HEK293 (cell line): ENCODE results near the gene TSPYL2.

ENCODE experiments used
- AEBP2 ChIP-seq: fragments of 450-650 bp; formaldehyde crosslinking; IDR thresholded peaks from 2 replicates; pipeline ENCODE4 v1.5.1; 2016; ENCODE audit warnings: missing biosample characterization, missing genetic modification characterization, borderline replicate concordance
- GFI1B ChIP-seq: fragments of 450-650 bp; formaldehyde crosslinking; IDR thresholded peaks from 2 replicates; pipeline ENCODE4 v1.5.1; 2016; ENCODE audit warnings: missing biosample characterization, missing genetic modification characterization
- HIC1 ChIP-seq: fragments of 450-650 bp; formaldehyde crosslinking; IDR thresholded peaks from 2 replicates; pipeline ENCODE4 v1.5.1; 2016; ENCODE audit warnings: missing biosample characterization, missing genetic modification characterization
- PRDM10 ChIP-seq: fragments of 450-650 bp; formaldehyde crosslinking; IDR thresholded peaks from 2 replicates; pipeline ENCODE4 v1.5.1; 2016; ENCODE audit warnings: missing biosample characterization, missing genetic modification characterization
- SCRT1 ChIP-seq: fragments of 450-650 bp; formaldehyde crosslinking; IDR thresholded peaks from 2 replicates; pipeline ENCODE4 v1.5.1; 2016; ENCODE audit warnings: missing biosample characterization, missing genetic modification characterization, borderline replicate concordance
- WT1 ChIP-seq: fragments of 450-650 bp; formaldehyde crosslinking; IDR thresholded peaks from 2 replicates; pipeline ENCODE4 v1.5.1; 2016; ENCODE audit warnings: missing biosample characterization, missing genetic modification characterization
- ZBTB48 ChIP-seq: fragments of 450-650 bp; formaldehyde crosslinking; IDR thresholded peaks from 2 replicates; pipeline ENCODE4 v1.5.1; 2016; ENCODE audit warnings: missing biosample characterization, missing genetic modification characterization
- ZIC2 ChIP-seq: fragments of 450-650 bp; formaldehyde crosslinking; IDR thresholded peaks from 2 replicates; pipeline ENCODE4 v1.5.1; 2016; ENCODE audit warnings: missing biosample characterization, missing genetic modification characterization
- ZNF121 ChIP-seq: fragments of 450-650 bp; formaldehyde crosslinking; IDR thresholded peaks from 2 replicates; pipeline ENCODE4 v1.5.1; 2016; ENCODE audit warnings: missing biosample characterization, missing genetic modification characterization
- ZNF175 ChIP-seq: fragments of 450-650 bp; formaldehyde crosslinking; IDR thresholded peaks from 2 replicates; pipeline ENCODE4 v1.5.1; 2016; ENCODE audit warnings: missing biosample characterization, missing genetic modification characterization
- ZNF184 ChIP-seq: fragments of 450-650 bp; IDR thresholded peaks from 2 replicates; pipeline ENCODE4 v1.5.1; 2018; ENCODE audit warnings: missing biosample characterization, mild to moderate bottlenecking, missing genetic modification characterization
- ZNF19 ChIP-seq: fragments of 450-650 bp; formaldehyde crosslinking; IDR thresholded peaks from 2 replicates; pipeline ENCODE4; 2016; ENCODE audit warnings: missing biosample characterization, missing genetic modification characterization, low read depth
- ZNF223 ChIP-seq: fragments of 450-650 bp; formaldehyde crosslinking; IDR thresholded peaks from 2 replicates; pipeline ENCODE4 v1.5.1; 2016; ENCODE audit warnings: missing biosample characterization, missing genetic modification characterization
- ZNF24 ChIP-seq: fragments of 450-650 bp; formaldehyde crosslinking; IDR thresholded peaks from 2 replicates; pipeline ENCODE4 v1.5.1; 2016; ENCODE audit warnings: missing biosample characterization, missing genetic modification characterization
- ZNF391 ChIP-seq: fragments of 450-650 bp; formaldehyde crosslinking; IDR thresholded peaks from 2 replicates; pipeline ENCODE4 v1.5.1; 2016; ENCODE audit warnings: low read depth, missing biosample characterization, missing genetic modification characterization, borderline replicate concordance
- ZNF501 ChIP-seq: fragments of 450-650 bp; formaldehyde crosslinking; IDR thresholded peaks from 2 replicates; pipeline ENCODE4 v1.5.1; 2016; ENCODE audit warnings: missing biosample characterization, missing genetic modification characterization
- ZNF549 ChIP-seq: fragments of 450-650 bp; IDR thresholded peaks from 2 replicates; pipeline ENCODE4 v1.5.1; 2018; ENCODE audit warnings: missing biosample characterization, missing genetic modification characterization, mild to moderate bottlenecking, inconsistent platforms, moderate library complexity
- ZNF555 ChIP-seq: fragments of 450-650 bp; formaldehyde crosslinking; conservative IDR thresholded peaks from 2 replicates; pipeline ENCODE4 v1.5.1; 2017; ENCODE audit warnings: missing biosample characterization, mild to moderate bottlenecking, missing genetic modification characterization, inconsistent platforms
- ZNF560 ChIP-seq: fragments of 450-650 bp; formaldehyde crosslinking; IDR thresholded peaks from 2 replicates; pipeline ENCODE4 v1.5.1; 2017; ENCODE audit warnings: missing biosample characterization, missing genetic modification characterization, borderline replicate concordance
- ZNF561 ChIP-seq: fragments of 450-650 bp; IDR thresholded peaks from 2 replicates; pipeline ENCODE4 v1.5.1; 2018; ENCODE audit warnings: missing biosample characterization, missing genetic modification characterization, borderline replicate concordance
- ZNF596 ChIP-seq: fragments of 450-650 bp; IDR thresholded peaks from 2 replicates; pipeline ENCODE4 v1.5.0; 2018; ENCODE audit warnings: missing biosample characterization, mild to moderate bottlenecking, missing genetic modification characterization, moderate library complexity
- ZNF610 ChIP-seq: fragments of 450-650 bp; formaldehyde crosslinking; IDR thresholded peaks from 2 replicates; pipeline ENCODE4 v1.5.1; 2016; ENCODE audit warnings: missing biosample characterization, missing genetic modification characterization, borderline replicate concordance
- ZNF639 ChIP-seq: fragments of 450-650 bp; formaldehyde crosslinking; IDR thresholded peaks from 2 replicates; pipeline ENCODE4 v1.5.1; 2016; ENCODE audit warnings: missing biosample characterization, missing genetic modification characterization
- ZNF692 ChIP-seq: fragments of 450-650 bp; formaldehyde crosslinking; IDR thresholded peaks from 2 replicates; pipeline ENCODE4 v1.5.1; 2016; ENCODE audit warnings: missing biosample characterization, missing genetic modification characterization
- ZNF777 ChIP-seq: fragments of 450-650 bp; formaldehyde crosslinking; IDR thresholded peaks from 2 replicates; pipeline ENCODE4 v1.5.1; 2017; ENCODE audit warnings: missing biosample characterization, missing genetic modification characterization, borderline replicate concordance
- ZNF792 ChIP-seq: fragments of 450-650 bp; formaldehyde crosslinking; IDR thresholded peaks from 2 replicates; pipeline ENCODE4 v1.5.1; 2016; ENCODE audit warnings: missing biosample characterization, missing genetic modification characterization
- ZSCAN4 ChIP-seq: fragments of 450-650 bp; formaldehyde crosslinking; IDR thresholded peaks from 2 replicates; pipeline ENCODE4 v1.5.1; 2017; ENCODE audit warnings: missing biosample characterization, missing genetic modification characterization

TSPYL2 gene

GRCh38 chrX:53071604-53072417, 10.4 kb upstream of the TSPYL2 start (continued):
- TF ChIP-seq ZNF555 (tag by site-specific recombination) (no peak), HIC1 (no peak), ZNF792 (tag by site-specific recombination) (peak; percentile 38; the same call in 1 of the 2 replicates), WT1 (tag by site-specific recombination) (no peak), GFI1B (no peak), SCRT1 (tag by site-specific recombination) (peak; percentile 98), ZNF19 (tag by site-specific recombination) (no peak), ZNF24 (tag by site-specific recombination) (no peak), ZNF223 (tag by site-specific recombination) (no peak), ZNF549 (tag by site-specific recombination) (no peak), AEBP2 (no peak), ZNF639 (0 out of 2 replicates have a peak, but pooled peaks have one; percentile 65), ZNF184 (no peak), ZNF175 (tag by site-specific recombination) (no peak), ZBTB48 (no peak; the same call in 1 of the 2 replicates), ZNF561 (no peak), ZSCAN4 (peak; percentile 97), ZNF391 (tag by site-specific recombination) (peak; percentile 45; the same call in 1 of the 2 replicates), ZNF560 (tag by site-specific recombination) (no peak), ZNF501 (tag by site-specific recombination) (peak; percentile 53; the same call in 1 of the 2 replicates), ZNF121 (tag by site-specific recombination) (peak; percentile 41; the same call in 1 of the 2 replicates), ZIC2 (0 out of 2 replicates have a peak, but pooled peaks have one; percentile 11), ZNF777 (tag by site-specific recombination) (peak; percentile 72; the same call in 1 of the 2 replicates), PRDM10 (tag by site-specific recombination) (peak; percentile 66), ZNF596 (tag by site-specific recombination) (peak; percentile 99; the same call in 1 of the 2 replicates), ZNF610 (tag by site-specific recombination) (0 out of 2 replicates have a peak, but pooled peaks have one; percentile 34), ZNF692 (tag by site-specific recombination) (peak; percentile 71; the same call in 1 of the 2 replicates)
